Activated CD4-positive, alpha-beta T cell treated with anti-CD3 and anti-CD28 coated beads for 4 hours (primary cell): ENCODE data around the gene SYP.
"Not testable (repeated sequence)": the region's sequence is repeated elsewhere in the genome, so short reads cannot be mapped to it uniquely, and the experiment has no call there.

ENCODE experiments used
- DNase-seq, 2 donors: peaks; one replicate each; pipeline ENCODE4 v3.0.0-alpha.2; 2020

Gene SYP

GRCh38 chrX:49188468-49189076 is 11.4 kb downstream of the SYP start:
- no peak for DNase-seq

GRCh38 chrX:49187526-49187925 is 12.5 kb downstream of the SYP start:
- DNase-seq: no peak

GRCh38 chrX:49187028-49187394 is 13.0 kb downstream of the SYP start:
- DNase-seq: no peak

- peak; percentile 71 to 73 for DNase-seq
These were observed 13.6 kb downstream of the SYP start, which contains the start of gene PRICKLE3 for GRCh38 chrX:49186125-49187027. Gene PRICKLE3, minus strand, starts transcription at chrX:49186373. Its CDS starts 76 bp downstream, at chrX:49186297.

GRCh38 chrX:49184294-49185281 is 15.4 kb downstream of the SYP start:
- peak in 1 of 2 donors; percentile 12 for DNase-seq

- no peak for DNase-seq
These were observed 16.2 kb downstream of the SYP start for GRCh38 chrX:49183701-49184281.

- DNase-seq: no peak
These were observed 20.6 kb downstream of the SYP start for GRCh38 chrX:49179358-49179757.

GRCh38 chrX:49178537-49178936 is 21.5 kb downstream of the SYP start:
- no peak for DNase-seq

- no peak for DNase-seq
These were observed 22.0 kb downstream of the SYP start for GRCh38 chrX:49177873-49178480.

- DNase-seq: no peak
These were observed 22.6 kb downstream of the SYP start for GRCh38 chrX:49177338-49177833.

- DNase-seq: no peak
These were observed 23.3 kb downstream of the SYP start for GRCh38 chrX:49176421-49177326.

GRCh38 chrX:49175435-49176274 is 24.3 kb downstream of the SYP start:
- no peak for DNase-seq

- DNase-seq: no peak
These were observed 25.3 kb downstream of the SYP start for GRCh38 chrX:49174723-49175122.

GRCh38 chrX:49173544-49173943 is 26.4 kb downstream of the SYP start:
- DNase-seq: not testable (repeated sequence)

- peak; percentile 64 to 66 for DNase-seq
These were observed 27.7 kb downstream of the SYP start for GRCh38 chrX:49172280-49172780.

GRCh38 chrX:49171752-49172279 is 28.2 kb downstream of the SYP start, which contains the start of gene PLP2:
Gene PLP2, plus strand, starts transcription at chrX:49171898. Its CDS starts 103 bp downstream, at chrX:49172001.
- peak; percentile 72 to 77 for DNase-seq

- no peak for DNase-seq
These were observed 32.3 kb downstream of the SYP start for GRCh38 chrX:49167740-49168108.

GRCh38 chrX:49166914-49167739 is 32.9 kb downstream of the SYP start:
- DNase-seq: peak; percentile 40 to 55
